22Rv1 (cell line): ENCODE results near the gene FAM3C.
A peak's percentile ranks its signal among the peaks of the same experiment; 100 is the strongest.

Experiments
- H3K27ac ChIP-seq: fragments of 450-650 bp; 2 replicates; pipeline ENCODE4 v1.5.1; 2017
- ZFX ChIP-seq: fragments of 450-650 bp; IDR thresholded peaks from 2 replicates; pipeline ENCODE4 v1.6.1; 2017; ENCODE audit warnings: antibody characterized with exemption, borderline replicate concordance
- TF ChIP-seq, protein P1 (sequence below): fragments of 450-650 bp; IDR thresholded peaks from 2 replicates; pipeline ENCODE4 v1.5.1; 2017; ENCODE audit warnings: mild to moderate bottlenecking

Gene FAM3C

DNA sequence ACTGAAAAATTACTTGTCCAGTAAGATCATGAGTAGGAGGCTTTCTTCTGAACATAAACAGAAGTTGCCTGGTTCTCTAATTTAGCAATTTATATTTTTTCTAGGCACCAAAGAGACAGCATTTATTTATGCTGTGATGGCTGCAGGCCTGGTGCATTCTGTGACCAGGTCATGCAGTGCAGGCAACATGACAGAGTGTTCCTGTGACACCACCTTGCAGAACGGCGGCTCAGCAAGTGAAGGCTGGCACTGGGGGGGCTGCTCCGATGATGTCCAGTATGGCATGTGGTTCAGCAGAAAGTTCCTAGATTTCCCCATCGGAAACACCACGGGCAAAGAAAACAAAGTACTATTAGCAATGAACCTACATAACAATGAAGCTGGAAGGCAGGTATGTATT is 64.5 kb downstream of the FAM3C start:
- H3K27ac ChIP-seq, result no peak overlapping the region
- TF ChIP-seq, protein P1, sequence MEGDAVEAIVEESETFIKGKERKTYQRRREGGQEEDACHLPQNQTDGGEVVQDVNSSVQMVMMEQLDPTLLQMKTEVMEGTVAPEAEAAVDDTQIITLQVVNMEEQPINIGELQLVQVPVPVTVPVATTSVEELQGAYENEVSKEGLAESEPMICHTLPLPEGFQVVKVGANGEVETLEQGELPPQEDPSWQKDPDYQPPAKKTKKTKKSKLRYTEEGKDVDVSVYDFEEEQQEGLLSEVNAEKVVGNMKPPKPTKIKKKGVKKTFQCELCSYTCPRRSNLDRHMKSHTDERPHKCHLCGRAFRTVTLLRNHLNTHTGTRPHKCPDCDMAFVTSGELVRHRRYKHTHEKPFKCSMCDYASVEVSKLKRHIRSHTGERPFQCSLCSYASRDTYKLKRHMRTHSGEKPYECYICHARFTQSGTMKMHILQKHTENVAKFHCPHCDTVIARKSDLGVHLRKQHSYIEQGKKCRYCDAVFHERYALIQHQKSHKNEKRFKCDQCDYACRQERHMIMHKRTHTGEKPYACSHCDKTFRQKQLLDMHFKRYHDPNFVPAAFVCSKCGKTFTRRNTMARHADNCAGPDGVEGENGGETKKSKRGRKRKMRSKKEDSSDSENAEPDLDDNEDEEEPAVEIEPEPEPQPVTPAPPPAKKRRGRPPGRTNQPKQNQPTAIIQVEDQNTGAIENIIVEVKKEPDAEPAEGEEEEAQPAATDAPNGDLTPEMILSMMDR, result no peak
- TF ChIP-seq ZFX, result no peak

DNA sequence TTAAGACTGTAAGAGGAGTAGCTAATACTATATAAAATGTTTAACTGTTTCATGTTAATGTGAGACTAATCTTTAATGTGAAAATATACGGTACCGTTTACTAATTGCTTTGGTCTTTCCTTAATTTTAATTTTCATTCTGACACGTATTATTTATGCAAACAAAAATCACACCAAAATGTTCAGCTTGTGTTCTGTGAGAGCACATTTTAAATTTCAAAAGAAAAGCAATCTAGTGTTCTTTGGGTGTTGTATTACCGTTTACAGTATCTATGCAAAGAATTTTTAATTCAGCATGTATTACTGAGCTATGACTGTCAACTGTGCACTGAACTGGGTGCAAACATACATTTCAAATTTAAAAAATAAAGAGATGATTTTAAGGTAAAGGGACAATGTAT is 65.1 kb downstream of the FAM3C start:
- TF ChIP-seq ZFX, result no peak
- TF ChIP-seq, protein P1, result no peak
- H3K27ac ChIP-seq, result no peak overlapping the region

DNA sequence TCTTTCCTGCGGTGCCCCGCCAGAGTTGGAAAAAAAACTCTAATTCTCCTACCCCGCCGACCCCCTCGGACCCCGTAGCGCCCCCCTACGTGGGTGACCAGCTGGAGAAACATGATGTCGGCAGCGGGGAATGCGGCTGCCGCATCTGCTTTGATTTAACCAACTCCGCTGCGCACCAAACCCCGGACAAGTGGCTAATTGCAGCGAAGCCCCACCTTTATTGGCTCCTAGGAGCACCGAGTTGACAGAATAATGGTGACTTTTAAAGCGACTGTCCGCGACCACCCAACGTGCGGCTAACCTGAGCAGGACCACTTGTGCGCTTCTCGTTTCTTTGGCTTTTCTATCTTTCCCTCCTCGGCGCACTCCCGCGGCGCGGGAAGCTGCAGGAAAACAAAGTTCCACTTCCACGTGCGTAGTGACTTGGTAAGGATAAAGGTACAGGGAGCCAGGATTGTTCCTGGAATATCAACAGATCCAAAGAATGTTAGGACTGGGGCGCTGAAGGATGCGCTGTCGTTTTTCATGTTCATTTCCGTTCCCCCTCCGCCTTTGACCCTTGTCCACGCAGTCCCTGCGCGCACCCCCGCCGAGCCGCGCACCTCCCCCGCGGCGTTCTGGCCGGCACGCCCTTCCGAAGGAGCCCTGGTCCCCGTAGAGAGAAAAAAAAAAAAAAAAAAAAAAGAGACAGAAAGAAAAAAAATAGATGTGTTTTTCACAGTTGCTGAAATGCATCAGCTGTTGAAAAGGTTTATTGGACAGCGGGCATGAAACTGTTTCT is 65.9 kb downstream of the FAM3C start:
- TF ChIP-seq ZFX, result no peak
- TF ChIP-seq, protein P1, result 0 out of 2 replicates have a peak, but pooled peaks have one; percentile 22
- no peak overlapping the region for H3K27ac ChIP-seq

DNA sequence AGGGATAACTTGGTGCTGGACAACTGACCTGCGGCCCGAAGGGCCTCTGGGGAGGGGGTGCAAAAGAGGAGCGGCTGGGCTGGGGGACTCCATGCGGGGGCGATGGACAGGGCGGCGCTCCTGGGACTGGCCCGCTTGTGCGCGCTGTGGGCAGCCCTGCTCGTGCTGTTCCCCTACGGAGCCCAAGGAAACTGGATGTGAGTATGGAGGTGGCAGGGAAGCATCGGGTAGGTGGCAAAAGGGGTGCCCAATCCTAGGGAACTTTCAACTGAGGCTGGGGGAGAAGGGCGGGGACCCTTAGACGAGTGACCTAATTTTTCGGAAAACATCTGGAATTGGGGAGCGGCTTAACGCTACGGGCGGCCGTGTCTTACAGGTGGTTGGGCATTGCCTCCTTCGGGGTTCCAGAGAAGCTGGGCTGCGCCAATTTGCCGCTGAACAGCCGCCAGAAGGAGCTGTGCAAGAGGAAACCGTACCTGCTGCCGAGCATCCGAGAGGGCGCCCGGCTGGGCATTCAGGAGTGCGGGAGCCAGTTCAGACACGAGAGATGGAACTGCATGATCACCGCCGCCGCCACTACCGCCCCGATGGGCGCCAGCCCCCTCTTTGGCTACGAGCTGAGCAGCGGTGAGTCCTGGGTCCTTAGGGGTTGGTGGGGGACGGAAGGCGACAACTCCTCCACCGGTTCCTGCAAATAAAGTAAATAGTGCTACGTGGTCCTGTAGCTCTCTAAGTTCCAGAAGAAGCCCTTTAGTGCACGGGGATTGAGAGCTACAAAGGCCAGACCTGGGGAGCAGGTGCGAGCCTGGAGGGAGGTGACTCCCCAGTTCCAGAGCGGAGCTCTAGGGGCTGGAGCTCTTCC is 66.7 kb downstream of the FAM3C start:
- no peak overlapping the region for H3K27ac ChIP-seq
- TF ChIP-seq, protein P1, result peak; percentile 29; the same call in 1 of the 2 replicates
- no peak for TF ChIP-seq ZFX

DNA sequence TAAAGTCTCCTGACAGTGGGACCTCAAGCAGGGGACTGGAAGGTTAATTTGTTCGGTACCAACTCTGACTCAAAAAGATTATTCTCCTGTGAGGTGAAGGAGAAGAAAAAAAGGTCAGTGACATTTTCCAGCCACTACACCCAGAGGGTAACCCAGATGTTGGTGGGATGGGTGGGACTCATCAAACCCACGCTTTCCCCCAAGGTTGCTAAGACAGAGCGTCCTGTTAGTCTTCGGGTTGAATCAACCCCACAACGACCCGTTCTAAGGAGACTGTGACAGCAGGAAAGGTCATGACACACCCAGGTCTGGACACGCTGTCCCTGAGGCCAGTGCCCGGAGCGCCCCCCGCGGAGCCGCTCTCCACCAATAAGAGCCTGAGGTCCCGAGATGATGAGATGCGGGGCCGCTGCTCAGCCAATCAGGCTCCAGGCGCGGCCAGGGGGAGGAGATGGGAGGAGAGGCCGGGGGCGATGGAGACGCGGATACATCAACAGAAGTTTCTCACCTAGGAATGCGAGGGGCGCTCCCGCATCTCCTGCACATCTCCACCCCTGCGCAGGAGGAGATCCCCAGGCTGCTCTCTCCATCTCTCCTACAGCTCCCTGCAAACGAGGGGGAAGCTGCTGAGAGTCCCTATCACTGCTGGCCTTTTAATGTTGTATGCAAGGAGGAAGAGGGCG is 67.5 kb downstream of the FAM3C start, which contains the start of gene WNT16:
TSS of gene WNT16 (plus strand) at position 493 of the 683 bp plus-strand sequence. CDS start 293 bp downstream, outside the sequence.
- no peak within 1 kb of the TSS for H3K27ac ChIP-seq
- TF ChIP-seq, protein P1, result no peak
- TF ChIP-seq ZFX, result no peak

DNA sequence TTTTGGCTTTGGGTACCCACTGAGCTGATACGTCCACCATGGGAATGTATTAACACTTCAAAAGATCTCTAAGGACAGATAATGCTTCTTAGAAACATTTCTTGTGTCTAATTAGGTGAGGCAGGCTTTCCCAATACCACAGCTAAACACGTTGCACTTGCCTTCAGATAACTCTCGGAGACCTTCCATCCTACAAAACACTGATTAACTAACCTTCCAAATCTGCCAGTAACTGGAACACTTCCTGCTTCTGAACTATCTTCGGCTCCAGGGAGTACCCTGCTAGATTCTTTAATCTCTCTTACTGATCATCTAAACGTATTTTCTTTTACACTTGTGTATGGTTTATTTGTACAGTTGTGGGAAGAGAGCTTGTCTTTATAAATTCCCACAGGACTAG is 68.4 kb downstream of the FAM3C start:
- TF ChIP-seq ZFX, result no peak
- TF ChIP-seq, protein P1, result no peak
- no peak overlapping the region for H3K27ac ChIP-seq
